Endothelial cell of umbilical vein (primary cell): Measurements from ENCODE around the gene SQSTM1. TPM values are rescaled to one million over a fixed set of nuclear protein-coding genes. Genes with fewer than 3 reads are reported as not detected.

Source experiments
- BruUV-seq: library from RNA; stranded (reverse); fragments of 400-500 nt; replicated peaks from 2 replicates; lab custom pipeline; 2021; lab: Mats Ljungman, UMichigan
- CTCF ChIA-PET: fragments of 300-600, 350-600 bp; sonication (Branson Sonifier 250); formaldehyde crosslinking; loops from one replicate; lab custom pipeline; 2021; ENCODE audit warnings: antibody characterized with exemption, inconsistent platforms; lab: Charles Lee
- POLR2A ChIA-PET: fragments of 300-600, 350-600 bp; sonication (Branson Sonifier 250); formaldehyde crosslinking; loops from one replicate; lab custom pipeline; 2021; ENCODE audit warnings: antibody characterized with exemption, inconsistent platforms; lab: Charles Lee
- DNase-seq: peaks from one replicate; pipeline ENCODE4 v3.0.0-alpha.2; 2011; ENCODE audit warnings: low read depth, low spot score
- FAIRE-seq: peaks from 2 replicates; lab custom pipeline; 2011; peaks lifted over from hg19 to GRCh38; lab: Jason Lieb, UNC
- H2AFZ ChIP-seq: 2 replicates; pipeline ENCODE4 v1.6.0; 2012; ENCODE audit warnings: low read depth, low read length, control low read depth, inconsistent platforms
- H3K27ac ChIP-seq: 2 replicates; pipeline ENCODE4 v1.5.1; 2011; ENCODE audit warnings: low read depth, mild to moderate bottlenecking, control low read depth, low read length, moderate library complexity; ENCODE audit not compliant: insufficient read depth
- H3K27me3 ChIP-seq, 2 experiments: 2 replicates each; pipeline versions ENCODE4 v1.6.0 to v1.6.1; 2011; ENCODE audit warnings: low read length in 2 of 2, mixed read lengths in 1 of 2; ENCODE audit not compliant: control insufficient read depth in 2 of 2, insufficient read depth in 2 of 2
- H3K36me3 ChIP-seq, 2 experiments: 2 replicates in 1 of 2; 3 replicates in 1 of 2; pipeline ENCODE4 v1.5.1; 2011; ENCODE audit warnings: low read length in 2 of 2, mild to moderate bottlenecking in 1 of 2, moderate library complexity in 1 of 2; ENCODE audit not compliant: control insufficient read depth in 2 of 2, insufficient read depth in 2 of 2; ENCODE audit errors: extremely low read depth in 1 of 2
- H3K4me1 ChIP-seq: 3 replicates; pipeline ENCODE4 v1.5.1; 2011; ENCODE audit warnings: mild to moderate bottlenecking, low read length; ENCODE audit not compliant: control insufficient read depth, insufficient read depth; ENCODE audit errors: extremely low read depth
- H3K4me2 ChIP-seq: 2 replicates; pipeline ENCODE4 v1.6.1; 2011; ENCODE audit warnings: low read length, control low read depth, mixed read lengths; ENCODE audit not compliant: insufficient read depth
- H3K4me3 ChIP-seq, 3 experiments: fragments of 200-600 bp in 1 of 3; sonication (generic), shearing (Covaris generic) in 1 of 3; replicated peaks in 1 of 3; 2 replicates each; pipeline ENCODE4 v1.5.1; 2011 to 2016; ENCODE audit warnings: control low read depth in 3 of 3, low read length in 3 of 3, mild to moderate bottlenecking in 2 of 3, inconsistent platforms in 1 of 3, low read depth in 1 of 3, moderate library complexity in 1 of 3; ENCODE audit not compliant: insufficient read depth in 1 of 3
- H3K79me2 ChIP-seq: 2 replicates; pipeline ENCODE4 v1.6.0; 2012; ENCODE audit warnings: low read length, inconsistent platforms; ENCODE audit not compliant: control insufficient read depth, insufficient read depth
- H3K9ac ChIP-seq: replicated peaks from 2 replicates; pipeline ENCODE3; 2011; ENCODE audit warnings: low read length, control low read depth; ENCODE audit not compliant: insufficient read depth; ENCODE audit errors: extremely low read depth
- H3K9me1 ChIP-seq: replicated peaks from 3 replicates; pipeline ENCODE4 v1.6.0; 2011; ENCODE audit warnings: mild to moderate bottlenecking, low read length; ENCODE audit not compliant: control insufficient read depth, insufficient read depth; ENCODE audit errors: extremely low read depth
- H3K9me3 ChIP-seq: replicated peaks from 2 replicates; pipeline ENCODE4 v1.5.1; 2012; ENCODE audit warnings: low read length, inconsistent platforms; ENCODE audit not compliant: control insufficient read depth, insufficient read depth
- H4K20me1 ChIP-seq: replicated peaks from 2 replicates; pipeline ENCODE3; 2011; ENCODE audit warnings: mild to moderate bottlenecking, low read length; ENCODE audit not compliant: control insufficient read depth, insufficient read depth; ENCODE audit errors: extremely low read depth
- CTCF ChIP-seq, 2 donors: IDR thresholded peaks; 1 replicate in 1 of 2; 2 replicates in 1 of 2; pipeline ENCODE4 v1.5.1; 2011; ENCODE audit warnings: low read length in 2 of 2, mild to moderate bottlenecking in 2 of 2, moderate library complexity in 2 of 2, control low read depth in 1 of 2, inconsistent platforms in 1 of 2, low read depth in 1 of 2; ENCODE audit not compliant: insufficient read depth in 1 of 2; ENCODE audit errors: extremely low read depth in 1 of 2
- MYC ChIP-seq: IDR thresholded peaks from one replicate; pipeline ENCODE4 v1.6.1; 2011; ENCODE audit warnings: mild to moderate bottlenecking, low read depth, low read length
- dilution Hi-C: fragments of 300-500 bp; cut with MboI; formaldehyde crosslinking; loops from one replicate; pipeline ENCODE4 v1.15.0; 2019; ENCODE audit warnings: low sequenced_read_pairs; ENCODE audit not compliant: extremely low pct_ligation_motif_present
- intact Hi-C: fragments of 100-400 bp; cut with micrococcal nuclease; formaldehyde crosslinking; loops from one replicate; pipeline ENCODE4 v1.10.0; 2022
- polyA plus RNA-seq, 4 experiments: library from polyadenylated mRNA; depleted of rRNA in 3 of 4; stranded (reverse) in 3 of 4; unstranded in 1 of 4; fragments of >200 nt; gene quantifications; 2 replicates each; pipeline versions ENCODE4 v1.2.1 to v1.2.3, GENCODE V29; 2011 to 2012; ENCODE audit warnings: missing spikeins in 1 of 4
- total RNA-seq: library from RNA; stranded (reverse); gene quantifications from 2 replicates; pipeline ENCODE4 v1.2.3, GENCODE V29; 2021

The SQSTM1 gene
- total and polyA plus RNA-seq, 2 donors (not counting 3 experiments of a cell fraction or from before 2014, with no cell fraction given), result 302 to 346 TPM

DNA sequence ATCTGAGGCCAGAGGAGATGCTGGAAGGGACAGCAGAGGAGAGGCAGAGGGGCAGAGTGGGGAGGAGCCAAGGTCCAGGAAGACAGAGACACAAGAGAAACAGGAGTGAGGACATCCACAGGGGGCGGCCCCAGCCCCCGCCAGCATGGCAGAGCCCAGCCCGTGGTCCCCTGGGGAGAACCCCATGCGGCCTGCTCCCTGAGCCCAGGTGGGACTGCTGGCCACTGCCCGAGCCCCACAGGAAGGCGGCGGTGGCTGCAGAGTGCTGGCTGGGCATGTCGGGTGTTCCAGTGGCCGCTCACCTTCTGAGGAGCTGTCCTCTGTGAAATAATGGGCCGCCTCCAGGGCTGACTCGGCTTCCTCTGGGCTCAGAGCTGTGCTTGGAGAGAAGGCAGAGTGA, 46.8 kb downstream of the SQSTM1 start:
- FAIRE-seq, result no peak
- intact Hi-C loops, result no loop called here
- Histone ChIP-seq H3K9me1 (no peaks in the 10 kb centered on the region), H3K4me1 (no peaks in the 10 kb centered on the region), H3K4me3 (no peak overlapping the region), H3K27ac (no peak overlapping the region), H3K79me2 (no peaks in the 10 kb centered on the region), H4K20me1 (no peaks in the 10 kb centered on the region), H2AFZ (no peak overlapping the region), H3K4me2 (no peak overlapping the region), H3K9me3 (no peaks in the 10 kb centered on the region), H3K36me3 (peaks cover 2 to 65% of the 10 kb centered on the region in 2 experiments), H3K9ac (no peak overlapping the region), H3K27me3 (no peaks in the 10 kb centered on the region)
- no TSS peak for BruUV-seq
- DNase-seq, result no peak
- dilution Hi-C loops, result no loop called here
- ChIA-PET POLR2A (no interaction called here), CTCF (no interaction called here)
- no peak for TF ChIP-seq MYC

DNA sequence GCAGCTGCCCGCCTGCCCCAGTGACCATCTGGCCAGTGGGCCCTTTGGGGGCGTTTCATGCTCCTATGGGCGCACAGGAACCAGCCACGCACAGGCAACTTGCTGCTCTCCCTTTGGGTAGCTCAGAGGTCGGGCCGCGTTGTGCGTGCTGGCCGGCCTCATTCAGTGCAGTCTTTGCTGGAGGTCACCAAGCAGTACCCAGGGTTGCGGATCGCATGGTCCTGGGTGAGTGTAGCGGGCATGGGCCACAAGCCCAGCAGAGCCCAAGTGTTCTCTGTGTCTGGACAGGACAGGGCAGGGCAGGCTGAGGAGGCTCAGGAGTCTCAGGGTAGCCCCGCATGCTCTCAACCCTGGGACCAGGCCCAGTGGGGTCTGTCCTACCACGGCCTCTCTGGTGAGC, 47.8 kb downstream of the SQSTM1 start:
- no TSS peak for BruUV-seq
- FAIRE-seq (no peak), DNase-seq (no peak)
- ChIA-PET POLR2A (no interaction called here), CTCF (no interaction called here)
- Histone ChIP-seq H3K36me3 (peaks cover 2 to 67% of the 10 kb centered on the region in 2 experiments), H3K4me2 (no peak overlapping the region), H3K79me2 (no peaks in the 10 kb centered on the region), H3K4me1 (no peaks in the 10 kb centered on the region), H3K4me3 (no peak overlapping the region), H3K9me1 (no peaks in the 10 kb centered on the region), H3K27ac (no peak overlapping the region), H3K27me3 (no peaks in the 10 kb centered on the region), H3K9me3 (no peaks in the 10 kb centered on the region), H4K20me1 (no peaks in the 10 kb centered on the region), H2AFZ (no peak overlapping the region), H3K9ac (no peak overlapping the region)
- intact Hi-C loops, result no loop called here
- TF ChIP-seq CTCF (IDR thresholded peaks at IDR 0.05; ENCODE audit: extremely low read depth in 1 of 2, insufficient read depth in 1 of 2, low read depth in 1 of 2, low read length in 2 of 2), result no peak
- dilution Hi-C loops, result no loop called here
